NCI-H187 treated with DMSO at 0.1 percent for 48 hours (cell line): ENCODE data around the gene TMEM164.

Source experiments
- DNase-seq: peaks from one replicate; lab custom pipeline; 2025; lab: John Stamatoyannopoulos, UW

Gene TMEM164

GRCh38 chrX:110003167-110004156, 548 bp downstream of the TMEM164 start:
- no peak for DNase-seq

- no peak for DNase-seq
Measured at GRCh38 chrX:110004215-110004614, 1.3 kb downstream of the TMEM164 start.

GRCh38 chrX:110004731-110005369, 1.9 kb downstream of the TMEM164 start:
- no peak for DNase-seq

GRCh38 chrX:110006161-110006560, 3.2 kb downstream of the TMEM164 start:
- no peak for DNase-seq

GRCh38 chrX:110006821-110007375, 4.0 kb downstream of the TMEM164 start:
- no peak for DNase-seq

GRCh38 chrX:110008011-110008635, 5.2 kb downstream of the TMEM164 start:
- no peak for DNase-seq

GRCh38 chrX:110012818-110013485, 10.0 kb downstream of the TMEM164 start:
- peak; percentile 77 for DNase-seq

GRCh38 chrX:110013968-110014367, 11.1 kb downstream of the TMEM164 start:
- no peak for DNase-seq

- DNase-seq: no peak
Measured at GRCh38 chrX:110015032-110015431, 12.1 kb downstream of the TMEM164 start.

- no peak for DNase-seq
Measured at GRCh38 chrX:110015915-110016314, 13.0 kb downstream of the TMEM164 start.

GRCh38 chrX:110020536-110020935, 17.6 kb downstream of the TMEM164 start:
- no peak for DNase-seq

- DNase-seq: no peak
Measured at GRCh38 chrX:110021258-110022022, 18.5 kb downstream of the TMEM164 start.

GRCh38 chrX:110022599-110023448, 19.9 kb downstream of the TMEM164 start:
- no peak for DNase-seq

- no peak for DNase-seq
Measured at GRCh38 chrX:110025395-110025794, 22.5 kb downstream of the TMEM164 start.

GRCh38 chrX:110026099-110026844, 23.4 kb downstream of the TMEM164 start:
- no peak for DNase-seq

- no peak for DNase-seq
Measured at GRCh38 chrX:110032534-110033147, 29.7 kb downstream of the TMEM164 start.

GRCh38 chrX:110034036-110034435, 31.1 kb downstream of the TMEM164 start:
- DNase-seq: no peak

GRCh38 chrX:110036162-110037033, 33.5 kb downstream of the TMEM164 start:
- no peak for DNase-seq
